ENCODE results near the gene SCD5.

SCD5 gene

DNA sequence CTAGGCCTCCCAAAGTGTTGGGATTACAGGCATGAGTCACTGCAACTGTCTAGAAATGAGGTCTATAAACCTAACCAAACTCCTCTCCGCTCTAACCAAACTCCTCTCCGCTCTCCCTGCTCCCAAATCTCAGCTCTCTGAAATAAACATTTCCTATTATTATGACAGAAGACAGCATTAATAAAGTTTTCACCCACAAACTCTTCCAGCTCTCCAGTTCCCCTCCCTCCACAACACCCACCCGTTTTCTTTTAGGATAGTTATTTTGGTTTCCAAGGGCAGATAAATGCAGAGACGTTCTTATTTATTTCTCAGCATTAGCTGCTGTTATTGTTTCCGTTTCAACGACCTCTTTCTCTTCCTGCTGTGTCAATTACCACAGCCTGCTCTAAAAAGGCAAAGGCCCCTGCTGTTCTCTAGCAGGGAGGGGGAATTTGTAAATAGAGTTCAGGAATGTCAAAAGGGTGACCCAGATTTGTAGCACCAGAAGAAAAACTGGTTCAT lies 13.3 kb upstream of the SCD5 start:
- TF ChIP-seq TAF1 (IDR thresholded peaks at IDR 0.05; ENCODE audit: borderline replicate concordance, insufficient read depth, low read length) (no peak), FOXP2 (optimal IDR thresholded peaks at IDR 0.05; ENCODE audit: borderline replicate concordance, extremely low read depth, extremely low read length, insufficient read depth) (no peak), POLR2AphosphoS5 (IDR thresholded peaks at IDR 0.05; ENCODE audit: low read depth, low read length) (no peak), SIN3A (IDR thresholded peaks at IDR 0.05; ENCODE audit: borderline replicate concordance, insufficient read depth, low read length) (no peak)
- TF ChIP-seq, protein P1, sequence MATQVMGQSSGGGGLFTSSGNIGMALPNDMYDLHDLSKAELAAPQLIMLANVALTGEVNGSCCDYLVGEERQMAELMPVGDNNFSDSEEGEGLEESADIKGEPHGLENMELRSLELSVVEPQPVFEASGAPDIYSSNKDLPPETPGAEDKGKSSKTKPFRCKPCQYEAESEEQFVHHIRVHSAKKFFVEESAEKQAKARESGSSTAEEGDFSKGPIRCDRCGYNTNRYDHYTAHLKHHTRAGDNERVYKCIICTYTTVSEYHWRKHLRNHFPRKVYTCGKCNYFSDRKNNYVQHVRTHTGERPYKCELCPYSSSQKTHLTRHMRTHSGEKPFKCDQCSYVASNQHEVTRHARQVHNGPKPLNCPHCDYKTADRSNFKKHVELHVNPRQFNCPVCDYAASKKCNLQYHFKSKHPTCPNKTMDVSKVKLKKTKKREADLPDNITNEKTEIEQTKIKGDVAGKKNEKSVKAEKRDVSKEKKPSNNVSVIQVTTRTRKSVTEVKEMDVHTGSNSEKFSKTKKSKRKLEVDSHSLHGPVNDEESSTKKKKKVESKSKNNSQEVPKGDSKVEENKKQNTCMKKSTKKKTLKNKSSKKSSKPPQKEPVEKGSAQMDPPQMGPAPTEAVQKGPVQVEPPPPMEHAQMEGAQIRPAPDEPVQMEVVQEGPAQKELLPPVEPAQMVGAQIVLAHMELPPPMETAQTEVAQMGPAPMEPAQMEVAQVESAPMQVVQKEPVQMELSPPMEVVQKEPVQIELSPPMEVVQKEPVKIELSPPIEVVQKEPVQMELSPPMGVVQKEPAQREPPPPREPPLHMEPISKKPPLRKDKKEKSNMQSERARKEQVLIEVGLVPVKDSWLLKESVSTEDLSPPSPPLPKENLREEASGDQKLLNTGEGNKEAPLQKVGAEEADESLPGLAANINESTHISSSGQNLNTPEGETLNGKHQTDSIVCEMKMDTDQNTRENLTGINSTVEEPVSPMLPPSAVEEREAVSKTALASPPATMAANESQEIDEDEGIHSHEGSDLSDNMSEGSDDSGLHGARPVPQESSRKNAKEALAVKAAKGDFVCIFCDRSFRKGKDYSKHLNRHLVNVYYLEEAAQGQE (IDR thresholded peaks at IDR 0.05; ENCODE audit: insufficient read depth in 1 of 2, low read depth in 2 of 2, low read length in 2 of 2): no peak

DNA sequence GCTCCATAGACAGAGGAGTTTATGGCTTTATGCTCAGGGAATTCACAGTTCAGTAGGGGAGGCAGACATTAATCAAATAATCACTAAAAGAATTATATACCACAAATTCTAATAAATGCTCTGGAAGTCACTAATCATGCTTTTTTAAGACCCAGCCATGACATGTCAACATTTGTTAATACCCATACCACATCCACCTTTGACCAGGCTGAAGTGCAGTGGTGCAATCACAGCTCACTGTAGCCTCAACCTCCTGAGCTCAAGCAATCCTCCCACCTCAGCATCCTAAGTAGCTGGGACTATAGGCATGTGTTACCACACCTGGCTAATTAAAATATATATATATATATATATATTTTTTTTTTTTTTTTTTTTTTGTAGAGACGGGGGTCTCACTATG lies 12.8 kb upstream of the SCD5 start:
- TF ChIP-seq POLR2AphosphoS5 (IDR thresholded peaks at IDR 0.05; ENCODE audit: low read depth, low read length): no peak
- no peak for TF ChIP-seq SIN3A (IDR thresholded peaks at IDR 0.05; ENCODE audit: borderline replicate concordance, insufficient read depth, low read length)
- no peak for TF ChIP-seq FOXP2 (optimal IDR thresholded peaks at IDR 0.05; ENCODE audit: borderline replicate concordance, extremely low read depth, extremely low read length, insufficient read depth)

- TF ChIP-seq, protein P1 (IDR thresholded peaks at IDR 0.05; ENCODE audit: insufficient read depth in 1 of 2, low read depth in 2 of 2, low read length in 2 of 2): no peak
- no peak for TF ChIP-seq FOXP2 (optimal IDR thresholded peaks at IDR 0.05; ENCODE audit: borderline replicate concordance, extremely low read depth, extremely low read length, insufficient read depth)
- no peak for TF ChIP-seq TAF1 (IDR thresholded peaks at IDR 0.05; ENCODE audit: borderline replicate concordance, insufficient read depth, low read length)
- no peak for TF ChIP-seq SIN3A (IDR thresholded peaks at IDR 0.05; ENCODE audit: borderline replicate concordance, insufficient read depth, low read length)
- no peak for TF ChIP-seq POLR2AphosphoS5 (IDR thresholded peaks at IDR 0.05; ENCODE audit: low read depth, low read length)
These were observed 11.6 kb upstream of the SCD5 start for GRCh38 chr4:82810176-82810575.

GRCh38 chr4:82809619-82810018 lies 11.0 kb upstream of the SCD5 start:
- TF ChIP-seq FOXP2 (optimal IDR thresholded peaks at IDR 0.05; ENCODE audit: borderline replicate concordance, extremely low read depth, extremely low read length, insufficient read depth): no peak
- TF ChIP-seq SIN3A (IDR thresholded peaks at IDR 0.05; ENCODE audit: borderline replicate concordance, insufficient read depth, low read length): no peak
- TF ChIP-seq POLR2AphosphoS5 (IDR thresholded peaks at IDR 0.05; ENCODE audit: low read depth, low read length): no peak
- TF ChIP-seq, protein P1 (IDR thresholded peaks at IDR 0.05; ENCODE audit: insufficient read depth in 1 of 2, low read depth in 2 of 2, low read length in 2 of 2): no peak
- no peak for TF ChIP-seq TAF1 (IDR thresholded peaks at IDR 0.05; ENCODE audit: borderline replicate concordance, insufficient read depth, low read length)

- no peak for TF ChIP-seq POLR2AphosphoS5 (IDR thresholded peaks at IDR 0.05; ENCODE audit: low read depth, low read length)
- no peak for TF ChIP-seq TAF1 (IDR thresholded peaks at IDR 0.05; ENCODE audit: borderline replicate concordance, insufficient read depth, low read length)
- TF ChIP-seq SIN3A (IDR thresholded peaks at IDR 0.05; ENCODE audit: borderline replicate concordance, insufficient read depth, low read length): no peak
- TF ChIP-seq, protein P1 (IDR thresholded peaks at IDR 0.05; ENCODE audit: insufficient read depth in 1 of 2, low read depth in 2 of 2, low read length in 2 of 2): no peak
These were observed 5.2 kb upstream of the SCD5 start for GRCh38 chr4:82803746-82804145.

Data from PFSK-1 (cell line).